GM12892 (cell line): ENCODE measurements around the gene SH3GLB2.

Experiments
- POLR2A ChIP-seq: IDR thresholded peaks from 2 replicates; pipeline ENCODE4 v1.6.1; 2011; ENCODE audit warnings: low read depth, low read length, control low read depth
- POLR2AphosphoS5 ChIP-seq: IDR thresholded peaks from 2 replicates; pipeline ENCODE4 v1.6.1; 2011; ENCODE audit warnings: low read depth, low read length, control low read depth
- TAF1 ChIP-seq: IDR thresholded peaks from 2 replicates; pipeline ENCODE4 v1.6.1; 2011; ENCODE audit warnings: low read depth, mild to moderate bottlenecking, control low read depth, low read length, borderline replicate concordance

DNA sequence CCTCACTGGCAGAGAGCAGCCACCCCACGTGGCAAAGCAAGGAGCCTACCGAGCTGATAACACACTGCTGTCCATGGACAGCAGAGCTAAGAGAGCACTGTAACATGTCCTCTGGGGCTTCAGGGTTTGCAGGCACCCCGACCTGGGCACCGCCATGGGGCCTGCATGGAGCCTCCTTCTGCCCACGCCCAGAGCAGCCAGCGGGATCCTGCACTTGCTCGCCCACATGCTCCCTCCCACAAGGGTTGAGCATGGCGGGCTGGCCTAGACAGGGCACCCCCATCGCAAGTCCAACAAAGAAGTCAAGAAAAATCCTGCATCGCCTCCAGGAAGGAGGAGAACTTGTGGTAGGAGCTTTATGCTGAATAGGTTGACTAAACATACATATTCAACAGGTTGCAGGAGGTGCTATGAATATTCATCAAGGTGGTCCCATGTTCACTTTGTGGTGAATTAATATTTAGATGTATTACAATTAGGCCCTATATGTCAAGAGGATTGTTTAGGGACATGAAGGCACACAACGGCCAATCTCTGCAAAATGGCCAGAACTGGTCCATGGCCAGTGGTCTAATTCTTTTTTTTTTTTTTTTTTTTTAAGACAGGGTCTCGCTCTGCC lies 4.5 kb upstream of the SH3GLB2 start:
- TF ChIP-seq POLR2A (no peak), POLR2AphosphoS5 (no peak), TAF1 (no peak)
